GM19193 (cell line): ENCODE measurements around the gene TAPBP.

Source experiments
- POLR2A ChIP-seq: IDR thresholded peaks from 4 replicates; pipeline ENCODE4 v1.6.1; 2011; ENCODE audit not compliant: insufficient read depth, insufficient read length; ENCODE audit errors: extremely low read depth

Gene TAPBP

DNA sequence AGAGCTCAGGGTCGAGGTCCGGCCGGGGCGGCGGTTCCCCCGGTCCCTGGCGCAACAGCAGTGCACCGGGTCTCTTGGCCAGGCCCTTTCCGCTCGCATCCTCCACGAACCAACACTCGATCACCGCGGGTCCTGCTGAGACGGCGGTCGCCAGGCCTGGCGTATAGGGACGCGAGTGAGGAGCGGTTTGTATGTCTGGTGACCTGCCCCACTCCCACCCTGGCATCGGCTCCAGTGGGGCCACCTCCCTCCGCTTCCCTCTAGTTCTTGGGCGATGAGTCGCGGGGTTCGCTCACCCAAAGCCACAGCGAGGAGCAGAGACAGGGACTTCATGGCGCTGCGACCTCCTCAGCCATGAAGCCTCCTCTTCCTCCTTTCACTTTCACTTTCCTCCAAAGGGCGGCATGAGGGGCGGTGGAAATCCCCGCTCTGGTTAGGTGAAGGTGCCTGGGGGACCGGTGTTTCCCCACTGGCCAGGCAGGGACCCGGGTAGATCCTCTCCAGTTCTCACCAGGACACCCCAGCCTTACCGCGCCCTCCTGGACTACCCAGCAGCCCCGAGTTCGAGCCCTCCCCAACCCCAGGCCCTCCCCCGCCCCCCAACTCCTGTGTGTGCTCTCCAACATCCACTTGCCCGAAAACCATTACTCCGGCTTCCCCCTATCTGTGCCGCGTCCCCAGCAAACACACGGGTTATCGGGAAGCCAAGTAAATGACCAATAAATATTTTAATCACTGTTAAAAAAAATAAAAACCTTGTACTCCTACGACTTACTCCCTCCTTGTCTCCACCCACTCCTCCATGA, at the start of gene TAPBP:
TSS of gene TAPBP (minus strand) at position 370 of the 806 bp plus-strand sequence. CDS start at position 333, 37 bp downstream.
- peak; percentile 86 for TF ChIP-seq POLR2A

DNA sequence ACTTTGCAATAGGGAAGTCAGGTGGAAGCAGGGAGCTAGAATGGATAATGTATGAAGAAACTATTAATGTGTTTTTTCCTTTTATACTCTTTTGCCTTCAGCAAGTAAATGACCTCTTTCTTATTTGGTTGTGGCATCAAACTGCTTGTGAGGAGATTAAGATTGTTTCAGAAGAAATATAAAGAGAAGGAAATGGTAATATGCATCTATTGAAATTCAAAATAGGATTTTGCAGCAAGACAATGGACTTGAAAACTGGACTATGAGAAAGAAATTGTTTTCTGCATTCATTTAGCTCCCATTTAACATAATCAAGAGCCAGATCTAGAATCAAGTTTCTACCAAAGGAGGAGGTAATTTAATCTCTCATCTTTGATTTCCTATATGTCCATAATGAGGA, 45.5 kb upstream of the TAPBP start:
- TF ChIP-seq POLR2A = no peak

DNA sequence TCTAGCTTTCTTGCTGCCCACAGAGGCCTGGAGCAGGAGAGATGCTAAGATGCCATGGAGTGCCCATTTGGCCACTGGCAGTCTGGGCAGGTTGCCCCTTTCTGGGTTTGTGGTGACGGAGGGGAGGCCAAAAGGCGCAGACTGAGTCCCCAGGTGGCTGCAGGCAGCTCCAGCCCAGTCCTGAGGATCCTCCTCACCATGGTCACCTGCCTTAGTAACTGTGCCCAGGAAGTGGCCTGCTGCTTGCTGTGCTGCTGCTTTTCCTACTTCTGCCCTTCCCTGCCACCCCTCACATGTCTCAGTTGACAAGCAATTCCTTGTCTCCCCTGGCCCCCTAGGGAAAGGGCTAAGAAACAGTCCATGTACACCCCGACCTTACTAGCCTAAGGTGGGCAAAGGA, 42.4 kb upstream of the TAPBP start:
- TF ChIP-seq POLR2A = no peak

DNA sequence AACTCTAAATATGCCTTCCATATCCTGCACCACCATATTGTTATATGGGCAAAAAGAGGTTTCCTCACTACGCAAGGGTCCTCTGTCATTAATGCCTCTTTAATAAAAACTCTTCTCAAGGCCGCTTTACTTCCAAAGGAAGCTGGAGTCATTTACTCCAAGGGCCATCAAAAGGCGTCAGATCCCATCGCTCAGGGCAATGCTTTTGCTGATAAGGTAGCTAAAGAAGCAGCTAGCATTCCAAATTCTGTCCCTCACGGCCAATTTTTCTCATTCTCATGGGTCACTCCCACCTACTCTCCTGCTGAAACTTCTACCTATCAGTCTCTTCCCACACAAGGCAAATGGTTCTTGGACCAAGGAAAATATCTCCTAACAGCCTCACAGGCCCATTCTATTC, 33.9 kb upstream of the TAPBP start:
- no peak for TF ChIP-seq POLR2A

DNA sequence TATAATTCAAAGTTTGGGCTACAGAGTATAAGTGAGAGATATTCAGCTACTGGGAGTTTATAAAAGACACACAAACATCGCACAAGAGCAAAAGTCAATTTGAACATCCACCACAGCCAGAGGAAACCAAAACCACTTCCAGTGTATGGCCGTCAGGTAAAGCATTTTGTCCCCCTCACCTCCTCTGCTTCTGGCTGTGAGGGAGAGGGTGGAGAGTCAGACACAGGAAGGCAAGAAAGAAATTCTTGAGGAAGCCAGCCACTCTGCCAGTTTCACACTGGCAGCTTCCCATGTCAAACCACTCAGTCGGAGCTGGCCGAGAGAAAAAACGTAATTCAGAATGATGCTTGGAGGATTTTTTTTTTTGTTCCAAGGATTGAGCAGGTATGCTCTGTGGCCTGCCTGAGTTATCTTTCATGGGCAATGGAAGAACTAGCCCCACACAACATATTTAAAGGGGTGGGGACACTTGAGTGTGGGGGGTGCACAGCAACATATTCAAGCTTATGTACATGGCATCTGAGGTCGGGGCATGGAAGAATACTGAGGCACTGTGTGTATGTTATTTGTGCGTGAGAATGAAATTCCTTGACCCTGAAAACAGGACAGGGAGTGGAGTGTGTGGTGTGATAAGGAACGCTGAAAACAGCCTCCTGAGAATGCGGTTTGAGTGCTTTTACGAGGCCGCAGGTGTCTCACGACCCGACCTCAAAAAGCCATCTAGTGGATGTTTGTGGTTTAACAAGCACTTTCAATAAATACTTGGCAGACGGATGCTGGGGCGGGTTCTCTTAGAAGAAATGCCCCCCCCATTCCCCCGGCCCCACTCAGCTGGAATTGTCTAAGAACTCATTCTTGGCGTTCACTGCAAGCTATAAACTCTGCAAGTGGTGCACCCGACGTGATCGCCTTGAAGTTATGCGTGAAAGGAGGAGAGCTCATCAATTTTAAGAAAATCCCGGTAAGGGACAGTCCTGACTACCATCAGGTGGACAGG, 31.1 kb upstream of the TAPBP start:
- no peak for TF ChIP-seq POLR2A

DNA sequence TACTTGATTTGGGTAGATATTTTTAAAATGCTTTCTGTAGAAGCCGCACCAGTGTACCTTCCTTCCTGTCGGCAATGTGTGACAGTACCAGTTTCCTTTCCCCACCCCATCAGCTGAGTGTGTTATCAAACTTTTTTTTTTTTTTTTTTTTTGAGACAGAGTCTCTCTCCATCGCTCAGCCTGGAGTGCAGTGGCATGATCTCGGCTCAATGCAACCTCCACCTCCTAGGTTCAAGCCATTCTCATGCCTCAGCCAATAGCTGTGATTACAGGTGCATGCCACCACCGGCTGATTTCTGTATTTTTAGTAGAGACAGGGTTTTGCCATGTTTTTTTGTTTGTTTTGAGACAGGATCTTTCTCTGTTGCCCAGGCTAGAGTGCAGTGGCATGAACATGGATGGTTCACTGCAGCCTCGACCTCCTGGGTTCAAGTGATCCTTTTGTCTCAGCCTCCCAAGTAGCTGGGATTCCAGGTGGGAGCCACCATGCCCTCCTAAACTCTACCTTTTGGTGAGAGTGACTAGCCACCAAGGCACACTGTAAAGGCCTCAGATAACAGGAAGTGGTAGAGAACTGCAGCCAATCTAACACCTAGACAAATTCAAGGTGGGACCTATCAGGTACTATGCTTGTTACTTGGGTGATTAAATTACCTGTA, 30.2 kb upstream of the TAPBP start:
- TF ChIP-seq POLR2A = no peak

DNA sequence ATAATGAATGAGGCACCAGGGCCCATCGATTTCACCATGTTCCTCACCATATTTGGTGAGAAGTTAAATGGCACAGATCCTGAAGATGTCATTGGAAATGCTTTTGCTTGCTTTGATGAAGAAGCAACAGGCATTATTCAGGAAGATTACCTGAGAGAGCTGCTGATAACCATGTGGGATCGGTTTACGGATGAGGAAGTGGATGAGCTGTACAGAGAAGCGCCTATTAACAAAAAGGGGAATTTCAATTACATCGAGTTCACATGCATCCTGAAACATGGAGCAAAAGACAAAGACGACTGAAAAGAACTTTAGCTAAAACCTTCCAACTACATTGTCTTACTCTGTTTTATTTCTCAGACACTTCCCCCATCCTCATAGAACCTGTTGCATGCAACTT, 25.3 kb upstream of the TAPBP start:
- no peak for TF ChIP-seq POLR2A

DNA sequence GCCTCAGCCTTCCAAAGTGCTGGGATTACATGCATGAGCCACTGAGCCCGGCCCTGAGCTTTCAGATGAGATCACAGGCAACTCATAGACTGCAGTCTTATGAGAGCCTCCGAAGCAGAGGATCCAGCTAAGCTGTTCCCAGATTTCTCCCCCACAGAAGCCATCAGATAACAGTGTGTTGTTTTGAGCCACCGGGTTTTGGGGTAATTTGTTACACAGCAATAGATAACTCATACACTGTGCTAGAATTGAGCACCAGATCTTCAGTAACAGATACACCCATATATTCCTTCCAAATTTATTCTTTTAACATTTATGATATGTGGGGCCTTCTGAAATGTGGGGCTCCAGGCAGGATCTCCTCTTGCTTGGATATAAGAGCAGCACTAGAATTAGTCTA, 22.6 kb upstream of the TAPBP start:
- TF ChIP-seq POLR2A = no peak

DNA sequence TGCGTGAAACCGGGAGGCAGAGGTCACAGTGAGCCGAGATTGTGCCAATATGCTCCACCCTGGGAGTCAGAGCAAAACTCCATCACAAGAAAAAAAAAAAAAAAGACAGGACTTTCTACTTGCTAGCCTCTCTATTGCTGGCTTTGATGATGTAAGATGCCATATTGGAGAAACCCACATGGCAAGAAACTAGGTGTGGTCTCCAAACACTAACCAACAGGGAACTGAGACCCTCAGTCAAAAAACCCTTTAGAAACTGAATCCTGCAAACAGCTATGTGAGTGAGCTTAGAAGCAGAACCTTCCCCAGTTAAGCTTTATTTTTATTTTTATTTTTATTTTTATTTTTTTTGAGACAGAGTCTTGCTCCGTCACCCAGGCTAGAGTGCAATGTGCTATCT, 22.0 kb upstream of the TAPBP start:
- no peak for TF ChIP-seq POLR2A

DNA sequence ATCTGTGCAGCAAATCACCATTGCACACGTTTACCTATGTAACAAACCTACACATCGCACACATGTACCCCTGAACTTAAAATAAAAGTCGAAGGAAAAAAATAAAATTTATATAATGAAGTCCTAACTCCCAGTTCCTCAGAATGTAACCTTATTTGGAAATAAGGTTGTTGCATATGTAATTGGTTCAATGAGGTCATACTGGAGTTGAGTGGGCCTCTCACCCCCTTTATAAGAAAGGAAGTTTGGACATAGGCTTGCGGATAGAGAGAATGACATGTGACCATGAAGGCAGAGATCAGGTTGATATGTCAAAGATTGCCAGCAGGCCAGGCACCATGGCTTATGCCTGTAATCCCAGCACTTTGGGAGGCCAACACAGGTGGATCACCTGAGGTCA, 19.8 kb upstream of the TAPBP start:
- no peak for TF ChIP-seq POLR2A

DNA sequence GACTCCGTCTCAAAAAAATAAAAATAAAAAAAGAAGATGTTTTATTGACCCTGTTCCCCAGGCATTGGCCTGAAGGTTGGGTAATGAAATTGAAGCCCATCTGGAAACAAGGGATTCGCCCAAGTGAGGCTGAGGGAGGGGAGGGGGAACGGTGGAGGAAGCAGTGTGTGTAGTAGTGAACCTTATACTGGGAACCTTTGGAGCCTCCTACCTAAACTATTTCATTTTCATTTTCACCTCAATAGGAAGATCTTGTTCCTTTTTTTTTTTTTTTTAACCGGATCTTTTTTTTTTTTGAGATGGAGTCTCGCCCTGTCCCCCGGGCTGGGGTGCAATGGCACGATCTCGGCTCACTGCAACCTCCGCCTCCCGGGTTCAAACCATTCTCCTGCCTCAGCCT, 16.9 kb upstream of the TAPBP start:
- no peak for TF ChIP-seq POLR2A

DNA sequence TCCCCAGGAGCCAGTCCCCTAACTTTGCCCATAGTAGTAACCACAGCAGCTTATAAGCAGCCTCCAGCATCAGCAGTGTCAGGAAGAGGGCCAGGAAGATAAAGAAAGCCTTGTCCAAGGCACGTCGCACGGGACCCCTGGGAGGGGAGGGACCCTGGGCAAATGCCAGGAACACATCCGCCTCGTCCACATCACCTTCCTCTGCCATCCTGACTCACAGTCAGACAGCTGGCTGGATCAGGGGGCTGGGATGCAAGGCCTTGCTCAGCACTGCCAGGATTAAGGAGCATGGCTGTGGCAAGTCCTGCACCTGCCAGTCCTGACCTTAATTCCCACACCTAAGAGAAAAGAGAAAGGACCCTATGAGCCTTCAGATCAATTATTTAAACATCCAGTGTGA, 15.2 kb upstream of the TAPBP start:
- TF ChIP-seq POLR2A = no peak

DNA sequence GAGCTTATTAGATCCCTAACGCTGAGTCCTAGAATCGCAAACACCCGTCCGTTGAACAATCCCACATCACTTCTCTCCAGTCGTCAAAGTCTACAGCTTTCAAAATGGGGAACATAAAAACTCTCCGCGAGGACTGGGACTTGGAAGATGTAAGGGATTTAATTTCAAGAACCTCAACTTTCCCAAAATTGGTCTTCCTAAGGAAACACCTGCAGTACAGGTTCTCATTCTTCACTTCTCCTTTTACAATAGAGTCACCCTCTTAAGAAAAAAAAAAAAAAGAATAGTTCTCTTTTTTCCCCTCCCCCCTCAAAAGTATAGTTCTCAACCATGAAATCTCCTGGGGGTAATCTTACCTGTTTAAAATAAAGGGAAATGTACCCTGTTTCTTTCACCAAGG, 10.2 kb upstream of the TAPBP start:
- no peak for TF ChIP-seq POLR2A

DNA sequence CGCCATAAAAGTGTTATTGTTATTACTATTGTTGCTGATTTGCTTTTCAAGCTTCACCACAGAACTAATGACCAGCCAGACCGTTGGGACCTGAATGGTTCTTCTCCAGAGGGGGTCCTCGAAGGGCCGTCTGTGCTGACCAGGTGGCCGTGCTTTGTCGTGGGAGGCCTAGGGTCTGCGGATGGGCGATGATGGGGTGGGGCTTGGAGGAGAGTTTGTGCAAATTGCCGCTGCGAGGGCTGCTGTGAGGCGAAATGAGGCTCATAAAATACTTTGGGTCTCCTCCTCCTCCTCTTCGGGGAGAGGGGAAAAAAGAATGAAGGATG, 9.7 kb upstream of the TAPBP start:
- no peak for TF ChIP-seq POLR2A

DNA sequence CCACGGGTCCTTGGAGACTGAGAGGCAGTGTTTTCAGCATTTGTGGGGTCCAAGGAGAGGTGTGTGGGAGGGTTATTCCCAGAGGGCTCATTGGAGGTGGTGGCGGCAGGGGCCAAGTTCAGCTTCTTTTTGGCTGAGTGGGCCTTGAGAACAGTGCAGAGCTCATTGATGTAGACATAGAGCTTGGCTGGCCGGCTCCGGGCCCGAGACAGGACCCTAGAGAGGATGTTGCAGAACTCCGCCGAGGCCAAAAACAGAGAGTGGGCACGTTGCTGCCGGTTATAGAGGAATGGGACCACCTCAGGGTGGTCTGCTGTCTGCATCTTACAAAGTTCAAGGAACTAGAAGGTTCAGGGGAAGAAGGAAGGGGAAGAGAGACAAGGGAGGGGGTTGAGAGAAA, 7.3 kb upstream of the TAPBP start:
- TF ChIP-seq POLR2A = no peak

DNA sequence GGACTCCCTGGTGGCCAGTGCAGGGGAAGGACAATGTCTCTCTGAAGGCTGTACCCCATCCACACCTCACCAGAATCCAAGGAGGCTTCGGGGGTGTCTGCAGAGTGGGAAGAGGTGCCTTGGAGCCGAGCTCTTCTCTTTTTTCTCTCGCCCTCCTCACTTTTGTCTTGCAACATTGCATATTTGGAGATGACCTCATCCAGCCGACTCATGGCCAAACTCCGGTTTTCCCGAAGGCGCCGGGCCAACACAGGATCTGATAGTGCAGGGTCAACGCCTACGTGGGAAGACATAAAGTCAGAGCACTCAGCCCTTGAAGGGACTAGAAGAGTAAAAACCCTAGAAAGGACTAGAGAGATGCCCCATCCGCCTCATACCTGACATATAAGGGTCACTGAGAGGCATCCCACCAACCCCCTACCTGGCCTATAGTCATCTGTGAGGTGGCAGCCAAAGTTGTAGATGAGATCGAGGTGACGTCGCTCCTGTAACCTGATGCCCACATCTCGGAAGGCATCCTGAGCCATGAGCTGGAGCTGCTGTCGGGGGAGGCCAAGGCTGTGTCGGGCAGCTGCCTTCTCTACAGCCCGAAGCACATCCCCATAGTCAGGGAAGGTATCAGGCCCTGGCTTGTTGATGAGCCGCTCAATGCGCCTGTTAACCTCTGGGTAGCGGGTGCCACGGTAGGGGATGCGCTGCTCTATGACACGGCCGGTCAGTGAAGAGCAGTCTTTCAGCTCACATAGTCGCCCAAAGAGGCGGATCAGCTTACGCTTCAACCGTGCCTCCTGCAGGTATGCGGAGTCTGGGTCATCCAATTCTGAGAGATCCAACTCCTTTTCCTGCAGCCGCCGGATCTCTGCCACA, 6.7 kb upstream of the TAPBP start:
- no peak for TF ChIP-seq POLR2A
